Measurements from ENCODE around the gene UBQLN1. TPM values are rescaled to one million over a fixed set of nuclear protein-coding genes. Genes with fewer than 3 reads are reported as not detected.
"Not testable (repeated sequence)": the region's sequence is repeated elsewhere in the genome, so short reads cannot be mapped to it uniquely, and the experiment has no call there.

Gene UBQLN1
- polyA plus RNA-seq, 3 donors = 105 to 118 (median 117) TPM

GRCh38 chr9:83642793-83643192, 65.0 kb downstream of the UBQLN1 start:
- no peak for DNase-seq

GRCh38 chr9:83639266-83639665, 68.5 kb downstream of the UBQLN1 start:
- DNase-seq = no peak

GRCh38 chr9:83637389-83637788, 70.4 kb downstream of the UBQLN1 start:
- no peak for DNase-seq

GRCh38 chr9:83636813-83637212, 70.9 kb downstream of the UBQLN1 start:
- DNase-seq = no peak

- no peak for DNase-seq
Measured at GRCh38 chr9:83633676-83634075, 74.1 kb downstream of the UBQLN1 start.

GRCh38 chr9:83633255-83633654, 74.5 kb downstream of the UBQLN1 start:
- DNase-seq = no peak

GRCh38 chr9:83630938-83631457, 76.8 kb downstream of the UBQLN1 start:
- DNase-seq = no peak

GRCh38 chr9:83629433-83630104, 78.2 kb downstream of the UBQLN1 start:
- DNase-seq = no peak

GRCh38 chr9:83628540-83628939, 79.2 kb downstream of the UBQLN1 start:
- no peak for DNase-seq

- no peak for DNase-seq
Measured at GRCh38 chr9:83625178-83625577, 82.6 kb downstream of the UBQLN1 start.

- no peak for DNase-seq
Measured at GRCh38 chr9:83623679-83624076, 84.1 kb downstream of the UBQLN1 start.

GRCh38 chr9:83622939-83623678, 84.6 kb downstream of the UBQLN1 start, which contains the start of gene IDNK:
IDNK (plus strand) TSS chr9:83623143; CDS start chr9:83623172, 29 bp downstream.
- DNase-seq = peak; percentile 30

- peak; percentile 73 for DNase-seq
Measured at GRCh38 chr9:83622433-83622938, 85.3 kb downstream of the UBQLN1 start.

GRCh38 chr9:83620841-83621636, 86.7 kb downstream of the UBQLN1 start:
- peak; percentile 69 for DNase-seq

GRCh38 chr9:83617299-83617698, 90.5 kb downstream of the UBQLN1 start:
- DNase-seq = no peak

GRCh38 chr9:83613298-83613697, 94.5 kb downstream of the UBQLN1 start:
- DNase-seq = not testable (repeated sequence)

Other genes with a start within 250 kb of the UBQLN1 start
- 10 to 100 TPM; 16.6 to 22.1 (median 20.3) TPM for gene FRMD3, start 169.6 kb downstream of the UBQLN1 start, polyA plus RNA-seq (ENCODE audit: insufficient read length in 3 of 3)
- gene IDNK, start 84.8 kb downstream of the UBQLN1 start, polyA plus RNA-seq (ENCODE audit: insufficient read length in 3 of 3) = 10 to 100 TPM; 10.8 to 13.1 (median 12.9) TPM
- gene GKAP1, start 109.8 kb upstream of the UBQLN1 start, polyA plus RNA-seq (ENCODE audit: insufficient read length in 3 of 3) = 10 to 100 TPM; 14.8 to 20.3 (median 20.0) TPM
- 10 to 100 TPM; 18.2 to 27.9 (median 20.3) TPM for gene KIF27, start 213.5 kb upstream of the UBQLN1 start, polyA plus RNA-seq (ENCODE audit: insufficient read length in 3 of 3)